Measurements from ENCODE around the gene PARD3.

- TF ChIP-seq CTCF (IDR thresholded peaks at IDR 0.05) (no peak), POLR2A (IDR thresholded peaks at IDR 0.05) (no peak)
These were observed 74.8 kb downstream of the PARD3 start for GRCh38 chr10:34740321-34740720.
